ENCODE data around the gene LLGL2.

DNA sequence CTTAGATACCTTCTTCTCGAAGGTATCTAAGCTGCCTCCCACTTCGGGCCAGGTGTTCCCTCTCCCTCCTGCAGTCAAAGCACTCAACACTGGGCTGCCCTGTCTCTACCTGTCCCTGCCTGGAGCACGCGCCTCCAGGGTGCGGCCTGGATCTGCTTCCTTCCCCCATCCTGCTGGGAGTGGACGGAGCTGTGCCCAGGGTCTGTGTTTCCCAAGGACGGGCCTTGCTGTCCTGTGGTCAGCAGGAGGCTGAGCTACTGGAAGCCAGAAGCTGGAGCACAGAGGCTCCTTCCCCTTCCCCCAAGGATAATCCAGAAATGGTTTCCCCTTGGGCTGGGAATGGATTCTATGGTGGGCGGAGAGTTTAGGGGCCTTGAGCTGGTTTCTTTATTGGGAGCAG, 16.7 kb downstream of the LLGL2 start:
- TF ChIP-seq, protein P1, sequence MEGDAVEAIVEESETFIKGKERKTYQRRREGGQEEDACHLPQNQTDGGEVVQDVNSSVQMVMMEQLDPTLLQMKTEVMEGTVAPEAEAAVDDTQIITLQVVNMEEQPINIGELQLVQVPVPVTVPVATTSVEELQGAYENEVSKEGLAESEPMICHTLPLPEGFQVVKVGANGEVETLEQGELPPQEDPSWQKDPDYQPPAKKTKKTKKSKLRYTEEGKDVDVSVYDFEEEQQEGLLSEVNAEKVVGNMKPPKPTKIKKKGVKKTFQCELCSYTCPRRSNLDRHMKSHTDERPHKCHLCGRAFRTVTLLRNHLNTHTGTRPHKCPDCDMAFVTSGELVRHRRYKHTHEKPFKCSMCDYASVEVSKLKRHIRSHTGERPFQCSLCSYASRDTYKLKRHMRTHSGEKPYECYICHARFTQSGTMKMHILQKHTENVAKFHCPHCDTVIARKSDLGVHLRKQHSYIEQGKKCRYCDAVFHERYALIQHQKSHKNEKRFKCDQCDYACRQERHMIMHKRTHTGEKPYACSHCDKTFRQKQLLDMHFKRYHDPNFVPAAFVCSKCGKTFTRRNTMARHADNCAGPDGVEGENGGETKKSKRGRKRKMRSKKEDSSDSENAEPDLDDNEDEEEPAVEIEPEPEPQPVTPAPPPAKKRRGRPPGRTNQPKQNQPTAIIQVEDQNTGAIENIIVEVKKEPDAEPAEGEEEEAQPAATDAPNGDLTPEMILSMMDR (IDR thresholded peaks at IDR 0.05; ENCODE audit: low read length), result no peak
- TF ChIP-seq EZH2phosphoT487 (IDR thresholded peaks at IDR 0.05; ENCODE audit: low read length), result no peak

All from MM.1S (cell line).